PC-9 (cell line): ENCODE data around the gene CAPZA1. TPM values are rescaled to one million over a fixed set of nuclear protein-coding genes. Genes with fewer than 3 reads are reported as not detected.

Experiments
- BruUV-seq: library from RNA; stranded (reverse); fragments of 400-500 nt; replicated peaks from 2 replicates; lab custom pipeline; 2021; lab: Mats Ljungman, UMichigan
- CTCF ChIA-PET: fragments of 300-600 bp; sonication (Branson Sonifier 250); formaldehyde crosslinking; loops from one replicate; lab custom pipeline; 2022; ENCODE audit warnings: antibody characterized with exemption; lab: Charles Lee
- POLR2A ChIA-PET: fragments of 300-600 bp; sonication (Branson Sonifier 250); formaldehyde crosslinking; loops from one replicate; lab custom pipeline; 2022; ENCODE audit warnings: antibody characterized with exemption; ENCODE audit not compliant: unreplicated experiment; lab: Charles Lee
- DNase-seq, 2 experiments: peaks; one replicate each; pipeline versions ENCODE4 v3.0.0 to v3.0.0-alpha.2; 2015 to 2022; ENCODE audit warnings: mixed read lengths in 1 of 2
- H2AFZ ChIP-seq: fragments of 200-600 bp; sonication (generic); 2 replicates; pipeline ENCODE4 v1.8.1; 2017; ENCODE audit warnings: antibody characterized with exemption
- H3F3A ChIP-seq: fragments of 200-600 bp; sonication (generic); 2 replicates; pipeline ENCODE4 v1.8.1; 2017; ENCODE audit warnings: antibody characterized with exemption, mild to moderate bottlenecking, low read depth; ENCODE audit not compliant: insufficient read depth
- H3K27ac ChIP-seq: fragments of 200-600 bp; sonication (generic); 2 replicates; pipeline ENCODE4 v1.6.1; 2016; ENCODE audit warnings: mixed run types
- H3K27me3 ChIP-seq: fragments of 200-600 bp; sonication (generic); 2 replicates; pipeline ENCODE4 v1.6.1; 2016; ENCODE audit warnings: low read depth, mixed run types; ENCODE audit not compliant: insufficient read depth
- H3K36me3 ChIP-seq: fragments of 200-600 bp; sonication (generic); 2 replicates; pipeline ENCODE4 v1.6.1; 2016; ENCODE audit warnings: low read depth, mixed run types
- H3K4me1 ChIP-seq: fragments of 200-600 bp; sonication (generic); replicated peaks from 2 replicates; pipeline ENCODE4 v1.6.1; 2016; ENCODE audit warnings: mixed run types; ENCODE audit not compliant: insufficient read depth
- H3K4me2 ChIP-seq: fragments of 200-600 bp; sonication (generic); 2 replicates; pipeline ENCODE4 v1.6.1; 2017; ENCODE audit warnings: mixed run types
- H3K4me3 ChIP-seq: fragments of 200-600 bp; sonication (generic); 2 replicates; pipeline ENCODE4 v1.6.1; 2016; ENCODE audit warnings: mixed run types
- H3K79me2 ChIP-seq: fragments of 200-600 bp; sonication (generic); 2 replicates; pipeline ENCODE4 v1.6.1; 2017; ENCODE audit warnings: low read depth, mixed run types
- H3K9me2 ChIP-seq: fragments of 200-600 bp; sonication (generic); 2 replicates; pipeline ENCODE4 v1.8.1; 2017; ENCODE audit warnings: mild to moderate bottlenecking; ENCODE audit not compliant: insufficient read depth
- H3K9me3 ChIP-seq: fragments of 200-600 bp; sonication (generic); 2 replicates; pipeline ENCODE4 v1.8.1; 2016; ENCODE audit warnings: low read depth; ENCODE audit not compliant: insufficient read depth
- H4K20me1 ChIP-seq: fragments of 200-600 bp; sonication (generic); 2 replicates; pipeline ENCODE4 v1.8.1; 2017; ENCODE audit not compliant: insufficient read depth
- EZH2 ChIP-seq: fragments of 200-600 bp; sonication (generic); IDR thresholded peaks from 2 replicates; pipeline ENCODE4 v1.8.0; 2017; ENCODE audit warnings: antibody characterized with exemption, low read depth
- intact Hi-C: fragments of 100-400 bp; cut with micrococcal nuclease; formaldehyde crosslinking; loops from one replicate; pipeline ENCODE4 v1.10.0; 2022; ENCODE audit not compliant: unreplicated experiment
- total RNA-seq: library from RNA; stranded (reverse); gene quantifications from 2 replicates; pipeline ENCODE4 v1.2.3, GENCODE V29; 2021
- TF ChIP-seq, protein P1 (sequence below): fragments of 200-600 bp; sonication (generic); conservative IDR thresholded peaks from 2 replicates; pipeline ENCODE4 v1.6.1; 2017; ENCODE audit warnings: mixed run types, antibody characterized with exemption, mild to moderate bottlenecking, moderate library complexity

The CAPZA1 gene
- total RNA-seq, 1 experiment from 2014 or later = 145 TPM

DNA sequence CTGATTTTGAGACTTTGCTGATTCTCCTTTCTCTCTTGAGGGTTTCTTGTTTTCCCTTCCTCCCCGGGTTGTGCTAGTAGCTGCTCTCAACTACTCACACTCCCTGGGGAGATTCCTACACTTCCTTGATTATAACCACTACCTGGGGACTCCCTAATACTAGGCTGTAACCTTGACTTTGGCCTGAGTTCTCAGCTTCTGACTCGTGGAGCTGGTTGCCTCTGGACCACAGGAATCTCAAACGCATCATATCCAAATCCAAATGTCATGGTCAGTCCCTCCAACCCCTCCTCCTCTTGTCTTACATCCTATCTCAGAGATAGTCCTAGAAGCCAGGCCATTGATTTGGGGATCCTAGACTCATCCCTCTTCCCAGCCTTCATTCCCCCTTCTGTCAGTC lies 66.8 kb downstream of the CAPZA1 start:
- Histone ChIP-seq H3K9me3 (no peaks in the 10 kb centered on the region), H3K79me2 (0 out of 2 replicates have a peak, but pooled peaks cover 10% of the 10 kb centered on the region), H3F3A (no peaks in the 10 kb centered on the region), H3K4me3 (no peak overlapping the region), H3K27ac (no peak overlapping the region), H4K20me1 (no peaks in the 10 kb centered on the region), H3K27me3 (no peaks in the 10 kb centered on the region), H2AFZ (no peak overlapping the region), H3K4me1 (no peaks in the 10 kb centered on the region), H3K4me2 (no peak overlapping the region), H3K36me3 (no peaks in the 10 kb centered on the region; the same call in 1 of the 2 replicates), H3K9me2 (no peaks in the 10 kb centered on the region)
- intact Hi-C loops = no loop called here
- TF ChIP-seq, protein P1, sequence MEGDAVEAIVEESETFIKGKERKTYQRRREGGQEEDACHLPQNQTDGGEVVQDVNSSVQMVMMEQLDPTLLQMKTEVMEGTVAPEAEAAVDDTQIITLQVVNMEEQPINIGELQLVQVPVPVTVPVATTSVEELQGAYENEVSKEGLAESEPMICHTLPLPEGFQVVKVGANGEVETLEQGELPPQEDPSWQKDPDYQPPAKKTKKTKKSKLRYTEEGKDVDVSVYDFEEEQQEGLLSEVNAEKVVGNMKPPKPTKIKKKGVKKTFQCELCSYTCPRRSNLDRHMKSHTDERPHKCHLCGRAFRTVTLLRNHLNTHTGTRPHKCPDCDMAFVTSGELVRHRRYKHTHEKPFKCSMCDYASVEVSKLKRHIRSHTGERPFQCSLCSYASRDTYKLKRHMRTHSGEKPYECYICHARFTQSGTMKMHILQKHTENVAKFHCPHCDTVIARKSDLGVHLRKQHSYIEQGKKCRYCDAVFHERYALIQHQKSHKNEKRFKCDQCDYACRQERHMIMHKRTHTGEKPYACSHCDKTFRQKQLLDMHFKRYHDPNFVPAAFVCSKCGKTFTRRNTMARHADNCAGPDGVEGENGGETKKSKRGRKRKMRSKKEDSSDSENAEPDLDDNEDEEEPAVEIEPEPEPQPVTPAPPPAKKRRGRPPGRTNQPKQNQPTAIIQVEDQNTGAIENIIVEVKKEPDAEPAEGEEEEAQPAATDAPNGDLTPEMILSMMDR = no peak
- no peak for TF ChIP-seq EZH2
- BruUV-seq = no TSS peak
- ChIA-PET POLR2A (interaction anchor here (0.6 kb wide), 1 partner anchor 10 kb away, joined by 8 read pairs; no protein-coding TSS in a partner anchor), CTCF (no interaction called here)
- no peak for DNase-seq

DNA sequence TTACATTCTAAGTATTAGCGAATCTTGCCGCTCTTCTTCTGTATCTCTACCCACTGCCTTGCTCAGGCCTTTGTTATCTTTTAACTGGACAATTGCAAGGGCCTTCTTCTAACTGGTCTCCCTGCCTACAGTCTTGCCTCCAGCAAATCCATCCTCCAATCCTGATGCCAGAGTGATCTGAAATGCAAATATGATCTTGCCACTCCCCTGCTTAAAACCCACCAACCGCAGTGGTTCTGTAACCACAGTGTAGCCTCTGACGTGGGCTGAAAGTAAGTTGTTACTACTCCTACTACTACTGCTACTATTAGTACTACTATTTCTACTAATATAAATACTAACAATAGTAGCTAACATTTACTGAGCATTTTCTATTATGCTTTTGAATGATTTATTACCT lies 67.2 kb downstream of the CAPZA1 start:
- no peaks in the 10 kb centered on the region for H3K4me1 ChIP-seq
- no peak overlapping the region for H2AFZ ChIP-seq
- no peak overlapping the region for H3K27ac ChIP-seq
- H3K9me2 ChIP-seq = no peaks in the 10 kb centered on the region
- CTCF ChIA-PET = no interaction called here
- H4K20me1 ChIP-seq = no peaks in the 10 kb centered on the region
- intact Hi-C loops = no loop called here
- H3K4me2 ChIP-seq = no peak overlapping the region
- no peak overlapping the region for H3K4me3 ChIP-seq
- H3K36me3 ChIP-seq = no peaks in the 10 kb centered on the region; the same call in 1 of the 2 replicates
- H3K79me2 ChIP-seq = 0 out of 2 replicates have a peak, but pooled peaks cover 7% of the 10 kb centered on the region
- no peaks in the 10 kb centered on the region for H3K9me3 ChIP-seq
- H3F3A ChIP-seq = no peaks in the 10 kb centered on the region
- POLR2A ChIA-PET = interaction anchor here (0.6 kb wide), 1 partner anchor 11 kb away, joined by 8 read pairs; no protein-coding TSS in a partner anchor
- BruUV-seq = no TSS peak
- H3K27me3 ChIP-seq = no peaks in the 10 kb centered on the region
- no peak for TF ChIP-seq EZH2
- DNase-seq = no peak

DNA sequence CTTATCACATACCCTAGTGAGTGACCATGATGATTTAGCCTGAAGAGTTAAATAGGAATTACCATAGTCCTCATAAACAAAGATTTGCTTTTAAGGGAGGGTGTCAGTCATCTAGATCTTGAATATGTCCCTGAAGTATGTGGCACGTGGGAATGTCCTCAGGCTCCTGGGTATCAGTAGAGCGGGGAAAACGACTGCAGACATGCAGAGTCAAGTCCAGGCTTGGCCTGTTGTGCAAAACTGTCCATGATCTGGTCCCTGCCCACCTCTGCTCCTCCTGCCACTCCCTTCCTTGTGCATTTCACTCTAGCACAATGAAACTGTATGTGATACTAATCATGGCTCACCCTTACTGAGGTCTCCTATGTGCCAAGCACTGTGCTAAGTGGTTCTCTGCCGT lies 67.7 kb downstream of the CAPZA1 start:
- no peak overlapping the region for H3K4me3 ChIP-seq
- H3K4me2 ChIP-seq = no peak overlapping the region
- no peaks in the 10 kb centered on the region for H4K20me1 ChIP-seq
- ChIA-PET CTCF (no interaction called here), POLR2A (no interaction called here)
- no peak overlapping the region for H3K27ac ChIP-seq
- no peaks in the 10 kb centered on the region; the same call in 1 of the 2 replicates for H3K36me3 ChIP-seq
- no peaks in the 10 kb centered on the region for H3K27me3 ChIP-seq
- no peaks in the 10 kb centered on the region for H3K9me3 ChIP-seq
- H3K79me2 ChIP-seq = 0 out of 2 replicates have a peak, but pooled peaks cover 7% of the 10 kb centered on the region
- TF ChIP-seq EZH2 = no peak
- TF ChIP-seq, protein P1 = no peak
- H3F3A ChIP-seq = no peaks in the 10 kb centered on the region
- intact Hi-C loops = no loop called here
- no peak overlapping the region for H2AFZ ChIP-seq
- no peaks in the 10 kb centered on the region for H3K4me1 ChIP-seq
- no TSS peak for BruUV-seq
- no peak for DNase-seq
- H3K9me2 ChIP-seq = no peaks in the 10 kb centered on the region
